Stimulated activated CD4-positive, alpha-beta T cell treated with anti-CD3 and anti-CD28 coated beads, Interleukin-2, amount 100 ng/mL, for 48 hours (primary cell): ENCODE data around the gene USP20.

Experiments
- DNase-seq, 2 donors: peaks; one replicate each; pipeline ENCODE4 v3.0.0-alpha.2; 2020

Gene USP20

GRCh38 chr9:129823935-129824601 is 11.2 kb upstream of the USP20 start, which contains the start of gene TOR1A:
Gene TOR1A, minus strand, starts transcription at chr9:129824136. Its CDS starts 51 bp downstream, at chr9:129824085.
- peak; percentile 89 to 92 for DNase-seq

- no peak for DNase-seq
These were observed 8.9 kb upstream of the USP20 start for GRCh38 chr9:129826344-129826743.

- DNase-seq = no peak
These were observed 8.5 kb upstream of the USP20 start for GRCh38 chr9:129826759-129827158.

- no peak for DNase-seq
These were observed 7.2 kb upstream of the USP20 start for GRCh38 chr9:129828051-129828450.

- no peak for DNase-seq
These were observed 6.3 kb upstream of the USP20 start for GRCh38 chr9:129828969-129829368.

GRCh38 chr9:129832982-129833381 is 2.3 kb upstream of the USP20 start:
- no peak for DNase-seq

- DNase-seq = peak in 1 of 2 donors; percentile 28
These were observed 650 bp upstream of the USP20 start for GRCh38 chr9:129834489-129835127.

- no peak for DNase-seq
These were observed 584 bp downstream of the USP20 start for GRCh38 chr9:129835860-129836223.

- DNase-seq = no peak
These were observed 1.2 kb downstream of the USP20 start for GRCh38 chr9:129836311-129837007.

GRCh38 chr9:129838707-129839259 is 3.5 kb downstream of the USP20 start:
- DNase-seq = peak in 1 of 2 donors; percentile 32

- no peak for DNase-seq
These were observed 4.2 kb downstream of the USP20 start for GRCh38 chr9:129839324-129840023.

GRCh38 chr9:129840034-129840433 is 4.8 kb downstream of the USP20 start:
- DNase-seq = no peak

GRCh38 chr9:129841071-129841470 is 5.8 kb downstream of the USP20 start:
- no peak for DNase-seq

GRCh38 chr9:129845373-129845772 is 10.1 kb downstream of the USP20 start:
- no peak for DNase-seq

GRCh38 chr9:129848712-129849441 is 13.6 kb downstream of the USP20 start:
- no peak for DNase-seq

GRCh38 chr9:129849901-129850300 is 14.6 kb downstream of the USP20 start:
- DNase-seq = no peak

GRCh38 chr9:129850821-129851550 is 15.7 kb downstream of the USP20 start:
- DNase-seq = no peak

GRCh38 chr9:129851821-129852220 is 16.6 kb downstream of the USP20 start:
- no peak for DNase-seq

GRCh38 chr9:129852579-129852978 is 17.3 kb downstream of the USP20 start:
- no peak for DNase-seq

- DNase-seq = no peak
These were observed 18.4 kb downstream of the USP20 start for GRCh38 chr9:129853614-129854013.

GRCh38 chr9:129854588-129855110 is 19.4 kb downstream of the USP20 start:
- DNase-seq = no peak
